ENCODE results near the gene SP5. TPM values are rescaled to one million over a fixed set of nuclear protein-coding genes. Genes with fewer than 3 reads are reported as not detected.

SP5 gene
- total and polyA plus RNA-seq, 2 experiments from 2014 or later: not detected

DNA sequence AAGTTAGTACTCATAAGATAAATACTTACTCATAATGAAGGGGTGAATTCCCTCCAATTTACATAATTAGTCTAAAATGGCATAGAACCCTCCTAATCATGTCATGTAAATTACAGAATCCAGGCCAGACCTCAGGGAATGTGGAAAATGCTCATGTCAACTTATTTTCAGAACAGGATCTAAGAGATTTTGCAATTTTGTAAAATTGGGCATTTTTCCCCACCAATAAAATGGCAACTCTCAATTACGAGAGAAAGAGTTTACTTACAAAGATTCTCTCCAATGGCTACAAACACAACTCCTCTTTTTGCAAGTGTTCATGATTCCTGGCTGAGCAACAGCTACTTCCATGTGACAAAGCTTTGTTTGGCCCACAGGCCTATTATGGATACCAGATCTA is 33.8 kb upstream of the SP5 start:
- no peak overlapping the region for H3K4me2 ChIP-seq (ENCODE audit: unreplicated experiment)
- no peaks in the 10 kb centered on the region for H3K9me2 ChIP-seq (ENCODE audit: insufficient read depth)
- H3K4me1 ChIP-seq (ENCODE audit: insufficient read depth): no peaks in the 10 kb centered on the region
- DNase-seq: no peak
- H3K27me3 ChIP-seq (replicated peaks; ENCODE audit: insufficient read depth): no peaks in the 10 kb centered on the region
- in situ Hi-C loops (cut with MboI): no loop called here
- H3K36me3 ChIP-seq (ENCODE audit: low read depth): no peaks in the 10 kb centered on the region
- H3K9ac ChIP-seq: no peak overlapping the region
- no peak overlapping the region for H3K27ac ChIP-seq
- no peak for TF ChIP-seq EZH2phosphoT487 (IDR thresholded peaks at IDR 0.05; ENCODE audit: insufficient read depth, low read depth)
- TF ChIP-seq EZH2 (IDR thresholded peaks at IDR 0.05; ENCODE audit: insufficient read depth, poor library complexity, severe bottlenecking): no peak
- H3K79me2 ChIP-seq (ENCODE audit: insufficient read depth): no peaks in the 10 kb centered on the region
- no peaks in the 10 kb centered on the region for H4K20me1 ChIP-seq (ENCODE audit: insufficient read depth)
- H3F3A ChIP-seq (ENCODE audit: insufficient read depth): no peaks in the 10 kb centered on the region
- no peaks in the 10 kb centered on the region for H3K9me3 ChIP-seq (ENCODE audit: low read depth)
- no peak overlapping the region for H3K4me3 ChIP-seq
- no peak overlapping the region for H2AFZ ChIP-seq
- WGBS, 2 experiments (ENCODE audit: low coverage in 1 of 2, low lambda C conversion rate in 2 of 2, missing lambda C conversion rate in 2 of 2): 8 to 20% methylated on average over 1 of the region's 1 CpG

DNA sequence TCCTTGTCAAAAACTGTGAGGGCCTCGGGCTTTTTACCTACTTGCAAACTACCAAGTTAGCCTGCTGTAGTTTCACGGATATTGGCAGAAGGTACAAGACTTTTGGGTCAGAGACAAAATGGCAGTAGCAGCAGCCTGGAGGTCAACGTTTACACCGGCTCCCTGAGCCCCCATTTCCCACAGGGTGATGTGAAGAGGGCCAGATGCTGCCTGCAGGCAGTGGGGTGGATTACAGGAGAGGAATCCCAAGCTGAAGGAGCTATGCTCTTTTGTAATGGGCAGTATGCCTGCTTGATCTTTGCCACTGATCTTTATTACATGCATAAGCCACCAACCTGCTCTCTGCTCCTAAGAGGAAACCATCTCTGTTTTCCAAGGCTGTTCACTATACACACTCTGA is 29.5 kb upstream of the SP5 start:
- DNase-seq: no peak
- Histone ChIP-seq H4K20me1 (ENCODE audit: insufficient read depth) (no peaks in the 10 kb centered on the region), H3K36me3 (ENCODE audit: low read depth) (no peaks in the 10 kb centered on the region), H3K79me2 (ENCODE audit: insufficient read depth) (no peaks in the 10 kb centered on the region), H3K9me3 (ENCODE audit: low read depth) (no peaks in the 10 kb centered on the region), H3K4me3 (no peak overlapping the region), H3K27me3 (replicated peaks; ENCODE audit: insufficient read depth) (no peaks in the 10 kb centered on the region), H3K9ac (no peak overlapping the region), H3K9me2 (ENCODE audit: insufficient read depth) (no peaks in the 10 kb centered on the region), H2AFZ (no peak overlapping the region), H3K4me2 (ENCODE audit: unreplicated experiment) (no peak overlapping the region), H3K27ac (no peak overlapping the region), H3F3A (ENCODE audit: insufficient read depth) (no peaks in the 10 kb centered on the region), H3K4me1 (ENCODE audit: insufficient read depth) (no peaks in the 10 kb centered on the region)
- TF ChIP-seq EZH2phosphoT487 (IDR thresholded peaks at IDR 0.05; ENCODE audit: insufficient read depth, low read depth): no peak
- no peak for TF ChIP-seq EZH2 (IDR thresholded peaks at IDR 0.05; ENCODE audit: insufficient read depth, poor library complexity, severe bottlenecking)
- 41 to 46% methylated on average over 4 of the region's 4 CpGs for WGBS, 2 experiments (ENCODE audit: low coverage in 1 of 2, low lambda C conversion rate in 2 of 2, missing lambda C conversion rate in 2 of 2)
- in situ Hi-C loops (cut with MboI): no loop called here

DNA sequence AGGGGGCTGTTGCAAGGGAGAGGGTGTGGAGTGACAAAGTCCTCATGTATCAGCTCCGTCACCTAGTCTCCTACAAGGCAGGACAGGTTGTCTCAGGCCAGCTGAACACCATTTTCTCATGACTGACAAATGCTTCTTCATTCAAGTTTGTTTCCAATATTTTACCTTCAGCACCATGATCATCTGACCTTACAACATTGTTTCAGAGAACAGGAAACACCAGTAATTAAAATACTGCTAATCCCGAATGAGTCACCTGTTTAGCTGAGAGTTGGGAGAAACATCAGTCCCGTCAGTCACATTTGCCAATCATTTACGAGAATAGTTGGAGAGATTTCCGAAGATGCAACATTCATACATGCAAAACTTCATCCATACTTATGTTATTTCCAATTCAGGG is 25.7 kb upstream of the SP5 start:
- Histone ChIP-seq H3K27me3 (replicated peaks; ENCODE audit: insufficient read depth) (no peaks in the 10 kb centered on the region), H3K4me2 (ENCODE audit: unreplicated experiment) (no peak overlapping the region), H3F3A (ENCODE audit: insufficient read depth) (no peaks in the 10 kb centered on the region), H3K79me2 (ENCODE audit: insufficient read depth) (no peaks in the 10 kb centered on the region), H3K27ac (no peak overlapping the region), H3K9me3 (ENCODE audit: low read depth) (no peaks in the 10 kb centered on the region), H4K20me1 (ENCODE audit: insufficient read depth) (no peaks in the 10 kb centered on the region), H3K9me2 (ENCODE audit: insufficient read depth) (no peaks in the 10 kb centered on the region), H3K4me3 (no peak overlapping the region), H3K36me3 (ENCODE audit: low read depth) (no peaks in the 10 kb centered on the region), H3K4me1 (ENCODE audit: insufficient read depth) (no peaks in the 10 kb centered on the region), H3K9ac (no peak overlapping the region), H2AFZ (no peak overlapping the region)
- 79% methylated on average over 5 of the region's 5 CpGs for WGBS, 2 experiments (ENCODE audit: low coverage in 1 of 2, low lambda C conversion rate in 2 of 2, missing lambda C conversion rate in 2 of 2)
- no peak for DNase-seq
- TF ChIP-seq EZH2 (IDR thresholded peaks at IDR 0.05; ENCODE audit: insufficient read depth, poor library complexity, severe bottlenecking) (no peak), EZH2phosphoT487 (IDR thresholded peaks at IDR 0.05; ENCODE audit: insufficient read depth, low read depth) (no peak)
- in situ Hi-C loops (cut with MboI): no loop called here

DNA sequence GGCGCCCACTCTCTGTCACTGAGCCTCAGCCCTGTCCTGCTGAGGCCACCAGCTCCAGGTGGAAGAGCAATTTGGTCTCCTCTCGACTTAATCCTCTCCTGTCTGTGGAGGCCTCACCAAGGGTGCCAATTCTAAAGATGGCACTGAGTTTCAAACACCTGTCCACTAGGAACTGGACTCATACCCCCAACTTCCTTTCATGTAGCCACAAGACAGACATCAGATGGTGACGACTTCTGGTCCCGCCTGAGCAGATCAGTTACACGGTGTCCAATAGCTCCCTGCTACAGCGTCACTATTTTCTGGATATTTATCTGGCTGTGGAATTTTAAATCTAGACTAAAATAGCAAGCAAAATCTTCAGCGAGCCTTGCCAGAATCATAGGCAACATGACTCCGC is 24.5 kb upstream of the SP5 start:
- Histone ChIP-seq H3K27ac (no peak overlapping the region), H3K9me2 (ENCODE audit: insufficient read depth) (no peaks in the 10 kb centered on the region), H2AFZ (no peak overlapping the region), H3K9ac (no peak overlapping the region), H3K4me3 (no peak overlapping the region), H3K9me3 (ENCODE audit: low read depth) (no peaks in the 10 kb centered on the region), H3F3A (ENCODE audit: insufficient read depth) (no peaks in the 10 kb centered on the region), H3K79me2 (ENCODE audit: insufficient read depth) (no peaks in the 10 kb centered on the region), H4K20me1 (ENCODE audit: insufficient read depth) (no peaks in the 10 kb centered on the region), H3K27me3 (replicated peaks; ENCODE audit: insufficient read depth) (no peaks in the 10 kb centered on the region), H3K4me1 (ENCODE audit: insufficient read depth) (no peaks in the 10 kb centered on the region), H3K4me2 (ENCODE audit: unreplicated experiment) (no peak overlapping the region), H3K36me3 (ENCODE audit: low read depth) (no peaks in the 10 kb centered on the region)
- DNase-seq: no peak
- WGBS, 2 experiments (ENCODE audit: low coverage in 1 of 2, low lambda C conversion rate in 2 of 2, missing lambda C conversion rate in 2 of 2): 36 to 45% methylated on average over 8 of the region's 8 CpGs
- in situ Hi-C loops (cut with MboI): no loop called here
- TF ChIP-seq EZH2phosphoT487 (IDR thresholded peaks at IDR 0.05; ENCODE audit: insufficient read depth, low read depth) (no peak), EZH2 (IDR thresholded peaks at IDR 0.05; ENCODE audit: insufficient read depth, poor library complexity, severe bottlenecking) (no peak)

DNA sequence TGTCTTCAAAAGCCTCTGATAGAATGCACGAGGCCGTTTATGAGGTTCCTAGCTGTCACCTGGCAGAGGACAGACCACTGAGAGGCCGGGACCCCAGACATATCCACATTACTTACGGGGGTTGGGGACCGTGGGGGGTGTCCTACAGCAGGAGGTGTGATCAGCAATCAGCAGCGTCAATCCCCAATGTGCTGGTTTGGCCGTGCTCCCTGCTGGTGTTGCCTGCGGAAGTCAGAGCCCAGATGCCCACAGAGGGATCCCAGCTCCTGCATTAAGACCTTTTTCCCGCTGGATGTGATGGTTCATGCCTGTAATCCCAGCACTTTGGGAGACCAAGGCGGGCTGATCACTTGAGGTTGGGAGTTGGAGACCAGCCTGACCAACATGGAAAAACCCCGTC is 20.8 kb upstream of the SP5 start:
- Histone ChIP-seq H3K4me2 (ENCODE audit: unreplicated experiment) (no peak overlapping the region), H3K79me2 (ENCODE audit: insufficient read depth) (no peaks in the 10 kb centered on the region), H3K4me3 (no peak overlapping the region), H3K9me3 (ENCODE audit: low read depth) (no peaks in the 10 kb centered on the region), H3K27ac (no peak overlapping the region), H2AFZ (no peak overlapping the region), H3K9me2 (ENCODE audit: insufficient read depth) (no peaks in the 10 kb centered on the region), H4K20me1 (ENCODE audit: insufficient read depth) (no peaks in the 10 kb centered on the region), H3K27me3 (replicated peaks; ENCODE audit: insufficient read depth) (no peaks in the 10 kb centered on the region), H3K9ac (no peak overlapping the region), H3K36me3 (ENCODE audit: low read depth) (no peaks in the 10 kb centered on the region), H3F3A (ENCODE audit: insufficient read depth) (no peaks in the 10 kb centered on the region), H3K4me1 (ENCODE audit: insufficient read depth) (no peaks in the 10 kb centered on the region)
- no peak for TF ChIP-seq EZH2phosphoT487 (IDR thresholded peaks at IDR 0.05; ENCODE audit: insufficient read depth, low read depth)
- TF ChIP-seq EZH2 (IDR thresholded peaks at IDR 0.05; ENCODE audit: insufficient read depth, poor library complexity, severe bottlenecking): no peak
- in situ Hi-C loops (cut with MboI): no loop called here
- DNase-seq: no peak
- 74 to 78% methylated on average over 11 of the region's 11 CpGs for WGBS, 2 experiments (ENCODE audit: low coverage in 1 of 2, low lambda C conversion rate in 2 of 2, missing lambda C conversion rate in 2 of 2)

Data from GM23248 (cell line).